HG03460 (cell line): ENCODE measurements around the gene DUSP1.

ENCODE experiments used
- ATAC-seq: cut with Tn5 transposase; IDR thresholded peaks from one replicate; pipeline ENCODE4 v1.9.1; 2021; ENCODE audit not compliant: unreplicated experiment

The DUSP1 gene

DNA sequence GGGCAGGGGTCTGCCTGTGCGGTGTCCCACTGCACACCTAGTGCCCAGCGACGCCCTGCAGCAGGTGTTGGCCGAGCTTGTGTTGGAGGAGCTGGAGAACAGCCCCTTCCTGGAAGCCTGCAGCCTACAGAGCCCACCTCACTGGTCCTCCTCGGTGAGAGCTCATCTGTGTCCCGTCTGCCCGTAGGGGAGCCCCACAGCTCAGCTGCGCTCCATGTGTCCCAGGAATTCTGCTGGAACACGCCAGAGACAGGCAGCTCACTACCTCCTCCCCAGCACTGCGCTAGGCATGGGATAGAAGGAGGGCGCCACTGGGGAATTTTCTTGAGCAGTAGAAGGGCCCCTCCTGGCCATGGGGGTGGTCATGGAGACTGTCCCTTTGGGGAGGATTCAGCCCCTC, 44.0 kb downstream of the DUSP1 start:
- ATAC-seq, result no peak

DNA sequence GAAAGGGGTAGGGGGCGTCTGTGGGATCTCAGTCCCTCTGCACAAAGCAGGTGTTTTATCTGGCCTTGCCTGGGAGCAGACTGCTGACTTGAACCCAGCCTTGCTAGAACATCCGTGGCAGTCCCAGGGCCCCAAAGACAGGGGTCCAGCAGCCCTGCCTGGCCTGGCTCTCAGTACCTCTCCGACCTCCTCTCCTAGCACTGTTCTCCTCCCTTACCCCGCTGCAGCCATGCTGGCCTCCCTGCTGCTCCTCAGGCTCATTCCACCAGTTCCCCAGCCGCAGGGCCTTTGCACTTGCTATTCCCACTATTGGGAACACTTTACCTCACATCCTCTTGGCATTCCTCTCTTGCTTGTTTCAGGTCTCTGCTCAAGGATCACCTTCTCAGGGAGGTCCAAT, 45.2 kb downstream of the DUSP1 start:
- ATAC-seq, result no peak

DNA sequence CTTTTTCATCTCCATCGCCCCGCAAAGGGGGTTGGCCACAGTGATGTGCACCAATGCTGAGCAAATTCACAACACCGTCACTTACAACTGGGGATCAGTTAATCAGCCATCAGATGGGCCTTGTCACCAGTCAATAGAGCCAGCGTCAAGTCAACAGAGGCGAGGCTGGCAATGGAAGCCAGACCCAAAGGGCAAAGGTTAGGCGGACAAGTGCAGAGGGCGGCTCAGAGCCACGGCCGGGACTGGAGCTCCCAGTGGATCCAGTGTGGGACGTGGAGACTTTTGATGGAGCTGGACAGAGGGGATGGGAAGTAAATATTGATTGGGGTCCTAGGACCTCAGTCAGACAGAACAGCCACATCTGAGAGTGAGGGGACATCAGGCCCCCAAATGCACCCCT, 45.7 kb downstream of the DUSP1 start:
- ATAC-seq, result no peak

DNA sequence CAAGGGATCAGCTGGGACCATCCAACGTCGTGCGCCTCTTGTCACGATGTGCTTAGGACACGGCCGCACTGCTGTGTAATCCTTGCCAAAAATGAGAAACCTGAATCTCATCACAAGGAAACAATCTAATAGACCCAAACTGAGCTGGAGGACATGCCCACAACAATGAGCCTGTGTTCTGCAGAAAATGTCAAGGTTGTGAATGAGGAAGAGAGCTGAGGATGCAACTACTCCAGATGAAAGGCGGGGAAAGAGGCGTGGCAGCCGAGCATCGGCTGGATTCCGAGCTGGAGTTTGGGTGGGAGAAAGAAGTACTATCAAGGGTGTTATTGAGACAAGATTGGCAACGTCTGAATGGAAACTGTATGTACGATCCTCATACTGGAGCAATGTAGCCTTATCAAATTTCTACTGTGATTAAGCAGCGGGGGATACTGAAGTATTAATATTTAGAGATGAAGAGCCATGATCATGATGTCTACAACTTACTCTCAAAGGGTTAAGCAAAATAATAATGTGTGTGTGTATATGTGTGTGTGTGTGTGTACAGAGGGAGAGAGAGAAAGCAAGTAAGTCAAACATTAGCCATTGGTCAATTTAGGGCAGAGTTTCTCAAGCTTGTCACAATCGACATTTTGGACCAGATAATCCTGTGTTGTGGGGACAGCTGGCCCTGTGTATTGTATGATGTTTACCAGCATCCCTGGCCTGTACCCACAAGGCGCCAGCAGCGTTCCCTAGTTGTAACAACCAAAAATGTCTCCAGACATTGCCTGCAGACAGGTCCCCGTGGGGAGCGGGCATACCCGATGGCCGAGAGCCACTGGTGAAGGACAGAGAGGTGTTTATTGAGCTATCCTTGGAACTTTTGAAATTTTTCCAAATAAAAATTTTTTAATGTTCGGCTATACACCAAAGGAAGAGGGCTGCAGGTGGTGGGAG, 46.5 kb downstream of the DUSP1 start:
- ATAC-seq, result no peak

DNA sequence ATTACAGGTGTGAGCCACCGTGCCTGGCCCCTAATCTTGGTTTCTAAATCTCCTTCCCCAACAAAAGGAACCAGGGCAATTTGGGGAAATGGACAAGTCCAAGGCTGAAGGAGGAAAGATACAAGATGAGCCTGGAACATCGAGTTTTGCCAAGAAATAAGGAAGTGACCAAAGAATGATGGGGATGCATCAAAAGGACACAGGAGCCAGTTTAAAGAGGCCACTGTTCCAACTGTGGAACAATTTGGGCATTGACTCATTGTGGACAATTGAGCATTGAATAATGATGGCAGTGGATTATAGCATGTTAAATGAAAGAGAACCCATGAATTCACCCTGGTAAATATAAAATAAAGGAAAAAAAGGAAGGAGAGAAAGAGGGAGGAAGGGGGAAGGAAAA, 47.5 kb downstream of the DUSP1 start:
- ATAC-seq, result no peak

GRCh38 chr5:172722327-172722815, 48.6 kb downstream of the DUSP1 start:
- no peak for ATAC-seq

DNA sequence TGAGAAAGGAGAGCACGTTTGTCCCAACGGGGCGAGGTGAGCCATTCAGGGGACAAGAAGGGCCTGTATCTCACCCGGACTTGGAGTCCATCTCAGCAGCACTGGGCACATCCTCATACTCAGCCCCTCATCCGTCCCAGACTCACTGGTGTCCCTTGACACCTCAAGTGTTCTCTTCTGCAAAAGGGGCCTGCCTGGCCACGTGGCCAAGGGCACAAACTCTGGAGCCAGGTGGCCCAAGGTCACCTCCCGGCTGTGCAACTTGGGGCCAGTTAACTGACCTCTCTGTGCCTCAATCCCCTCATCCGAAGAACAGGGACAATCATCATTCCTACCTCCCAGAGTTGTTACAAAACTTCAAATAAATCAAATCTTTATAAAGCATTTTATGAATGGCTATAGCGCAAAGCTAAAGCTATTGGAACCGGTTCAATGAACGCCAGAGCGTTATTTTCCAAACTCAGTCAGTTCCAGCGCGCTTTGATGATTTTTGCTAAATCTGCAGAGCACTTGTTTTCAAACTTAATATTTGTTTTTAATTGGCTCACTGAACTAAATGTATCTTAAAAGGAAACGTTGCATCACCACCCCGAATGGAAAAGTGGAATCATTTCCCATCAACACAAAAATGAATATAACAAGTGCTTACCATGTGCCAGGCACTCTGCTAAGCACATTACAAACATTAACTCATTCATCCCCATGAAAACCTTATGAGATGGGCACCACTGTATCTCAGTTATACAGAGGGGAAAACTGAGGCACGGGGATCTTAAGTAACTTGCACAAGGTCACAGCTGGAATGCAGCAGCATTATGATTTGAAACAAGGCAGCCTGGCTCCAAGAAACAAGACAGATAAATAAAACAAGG, 49.3 kb downstream of the DUSP1 start:
- no peak for ATAC-seq

DNA sequence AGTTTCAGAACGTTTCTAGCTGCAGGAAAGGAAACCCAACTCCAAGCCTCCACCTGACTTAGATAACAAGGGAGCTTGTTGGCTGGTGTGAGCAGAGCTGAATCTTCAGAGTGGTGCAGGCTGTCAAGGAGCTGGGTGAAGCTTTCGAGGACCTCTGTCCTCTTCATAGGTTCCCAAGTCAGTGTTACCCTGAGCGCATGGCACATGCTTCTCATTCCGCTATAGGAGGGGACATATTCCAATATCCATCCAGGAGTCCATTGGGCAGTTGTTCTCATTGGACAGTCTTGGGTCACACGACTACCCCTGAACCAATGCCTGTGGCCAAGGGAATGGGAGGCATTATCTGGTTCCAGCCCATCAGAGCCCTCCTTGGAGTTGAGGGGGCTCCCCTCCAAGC, 50.3 kb downstream of the DUSP1 start:
- no peak for ATAC-seq

DNA sequence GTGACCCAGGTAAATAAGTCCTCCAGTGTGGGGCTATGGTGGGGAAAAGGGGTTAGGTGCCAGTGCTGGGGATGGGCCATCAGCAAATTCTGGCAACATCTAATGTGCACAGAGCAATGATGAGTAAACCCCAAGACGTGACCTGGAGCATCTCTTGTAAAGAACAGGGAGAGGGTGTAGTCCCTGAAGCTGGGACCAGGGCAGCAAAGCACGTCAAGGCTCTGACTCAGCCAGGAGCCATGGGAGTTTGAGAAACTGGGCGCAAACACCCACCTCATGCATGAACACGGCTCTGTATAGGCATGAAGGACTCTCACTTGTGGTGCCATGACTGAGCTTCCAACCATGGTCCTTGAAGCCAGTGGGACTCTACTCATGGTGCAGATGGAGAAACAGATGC, 51.8 kb downstream of the DUSP1 start:
- ATAC-seq, result no peak

- no peak for ATAC-seq
Measured at GRCh38 chr5:172718527-172719114, 52.4 kb downstream of the DUSP1 start.
